WTC11 (cell line): ENCODE data around the gene C12orf43. TPM values are rescaled to one million over a fixed set of nuclear protein-coding genes. Genes with fewer than 3 reads are reported as not detected.

Experiments used
- ATAC-seq: fragments of 200-7000 bp; cut with Tn5 transposase; 2 replicates; pipeline ENCODE4 v1.10.0; 2021; ENCODE audit warnings: mild to moderate bottlenecking, moderate library complexity
- CTCF ChIA-PET: fragments of 300-600 bp; sonication (Branson Sonifier 250); formaldehyde crosslinking; loops from one replicate; lab custom pipeline; 2021; ENCODE audit warnings: antibody characterized with exemption; lab: Charles Lee
- POLR2A ChIA-PET: fragments of 350-600 bp; sonication (Branson Sonifier 250); formaldehyde crosslinking; loops from one replicate; lab custom pipeline; 2021; ENCODE audit warnings: antibody characterized with exemption; lab: Charles Lee
- DNase-seq: peaks from one replicate; pipeline ENCODE4 v3.0.0; 2021; ENCODE audit warnings: low spot score
- H3K27ac Mint-ChIP-seq: 2 replicates; pipeline ENCODE4 v1.8.0; 2021; ENCODE audit warnings: mixed read lengths
- H3K27me3 Mint-ChIP-seq: 2 replicates; pipeline ENCODE4 v1.8.0; 2021; ENCODE audit warnings: low read depth, mild to moderate bottlenecking, moderate library complexity, mixed read lengths
- H3K36me3 Mint-ChIP-seq: 2 replicates; pipeline ENCODE4 v1.8.0; 2021; ENCODE audit warnings: mixed read lengths
- H3K4me1 Mint-ChIP-seq: 2 replicates; pipeline ENCODE4 v1.8.0; 2022; ENCODE audit warnings: mixed read lengths
- H3K4me3 Mint-ChIP-seq: 2 replicates; pipeline ENCODE4 v1.8.0; 2021; ENCODE audit warnings: mild to moderate bottlenecking, moderate library complexity, mixed read lengths
- H3K9me3 Mint-ChIP-seq: 2 replicates; pipeline ENCODE4 v1.8.0; 2021; ENCODE audit warnings: mixed read lengths
- ATF2 ChIP-seq: sonication (generic); formaldehyde crosslinking; IDR thresholded peaks from 2 replicates; pipeline ENCODE4 v1.8.1; 2022; ENCODE audit warnings: low read depth, missing genetic modification reagents, borderline replicate concordance
- FOXP1 ChIP-seq: sonication (generic); formaldehyde crosslinking; IDR thresholded peaks from 2 replicates; pipeline ENCODE4 v1.8.0; 2022; ENCODE audit warnings: missing genetic modification reagents, mild to moderate bottlenecking, moderate library complexity, borderline replicate concordance
- FOXP4 ChIP-seq: sonication (generic); formaldehyde crosslinking; IDR thresholded peaks from 2 replicates; pipeline ENCODE4 v1.8.0; 2022; ENCODE audit warnings: mild to moderate bottlenecking, missing genetic modification reagents
- HMGA2 ChIP-seq: fragments of 250-450 bp; sonication (Bioruptor Pico); IDR thresholded peaks from 2 replicates; pipeline ENCODE4 v1.4.0; 2021; ENCODE audit warnings: mild to moderate bottlenecking, moderate library complexity
- JUN ChIP-seq: sonication (generic); formaldehyde crosslinking; IDR thresholded peaks from 2 replicates; pipeline ENCODE4 v1.8.0; 2023; ENCODE audit warnings: mild to moderate bottlenecking, missing genetic modification reagents
- NR1H2 ChIP-seq: sonication (generic); formaldehyde crosslinking; IDR thresholded peaks from 2 replicates; pipeline ENCODE4 v1.9.0; 2021; ENCODE audit warnings: mild to moderate bottlenecking, moderate library complexity, missing genetic modification reagents
- RELA ChIP-seq: sonication (generic); formaldehyde crosslinking; IDR thresholded peaks from 2 replicates; pipeline ENCODE4 v1.8.1; 2022; ENCODE audit warnings: missing genetic modification reagents, mild to moderate bottlenecking, borderline replicate concordance
- RORB ChIP-seq: fragments of 250-450 bp; sonication (Bioruptor Pico); IDR thresholded peaks from 2 replicates; pipeline ENCODE4 v1.9.0; 2021; ENCODE audit warnings: mild to moderate bottlenecking
- TEAD1 ChIP-seq: sonication (generic); formaldehyde crosslinking; IDR thresholded peaks from 2 replicates; pipeline ENCODE4 v1.8.0; 2022; ENCODE audit warnings: mild to moderate bottlenecking, missing genetic modification reagents
- ZNF219 ChIP-seq: sonication (generic); formaldehyde crosslinking; IDR thresholded peaks from 2 replicates; pipeline ENCODE4 v1.8.0; 2023; ENCODE audit warnings: missing genetic modification reagents, mild to moderate bottlenecking, borderline replicate concordance
- ZNF281 ChIP-seq: sonication (generic); formaldehyde crosslinking; IDR thresholded peaks from 2 replicates; pipeline ENCODE4 v1.8.0; 2023; ENCODE audit warnings: mild to moderate bottlenecking, missing genetic modification reagents
- ZNF396 ChIP-seq: fragments of 250-450 bp; sonication (Bioruptor Pico); IDR thresholded peaks from 2 replicates; pipeline ENCODE4 v1.8.0; 2021; ENCODE audit warnings: mild to moderate bottlenecking, moderate library complexity, borderline replicate concordance
- ZNF512 ChIP-seq: sonication (generic); formaldehyde crosslinking; IDR thresholded peaks from 2 replicates; pipeline ENCODE4 v1.8.1; 2022; ENCODE audit warnings: missing genetic modification reagents, borderline replicate concordance
- total RNA-seq: library from RNA; stranded (reverse); gene quantifications from 3 replicates; pipeline ENCODE4 v1.2.3, GENCODE V29; 2021
- TF ChIP-seq, protein P1 (sequence below): sonication (generic); formaldehyde crosslinking; conservative IDR thresholded peaks from 2 replicates; pipeline ENCODE4 v1.8.1; 2022; ENCODE audit warnings: mild to moderate bottlenecking, missing genetic modification reagents
- TF ChIP-seq, protein P2 (sequence below): sonication (generic); formaldehyde crosslinking; IDR thresholded peaks from 2 replicates; pipeline ENCODE4 v1.8.1; 2023; ENCODE audit warnings: mild to moderate bottlenecking, moderate library complexity, missing genetic modification reagents

Gene C12orf43
- total RNA-seq, 1 experiment from 2014 or later: 20.7 TPM

- no peak overlapping the region for H3K4me3 Mint-ChIP-seq
- CTCF ChIA-PET: interaction anchor here (3.1 to 3.5 kb wide), 2 partner anchors 14 to 18 kb away, joined by 14 to 17 read pairs; no protein-coding TSS in a partner anchor
- peaks cover 12% of the 10 kb centered on the region for H3K9me3 Mint-ChIP-seq
- no peak for DNase-seq
- no peak overlapping the region for H3K27ac Mint-ChIP-seq
- peaks cover 5% of the 10 kb centered on the region; the same call in 1 of the 2 replicates for H3K27me3 Mint-ChIP-seq
- H3K4me1 Mint-ChIP-seq: no peaks in the 10 kb centered on the region
- POLR2A ChIA-PET: no interaction called here
- no peak for TF ChIP-seq JUN (CRISPR knock-in tag)
- TF ChIP-seq, all 79 proteins: peak for 0
- no peaks in the 10 kb centered on the region for H3K36me3 Mint-ChIP-seq
- no peak for ATAC-seq
Observed at GRCh38 chr12:120990487-120991055, 25.7 kb downstream of the C12orf43 start.

- ATAC-seq: no peak
- Mint-ChIP-seq H3K27ac (no peak overlapping the region), H3K36me3 (no peaks in the 10 kb centered on the region), H3K4me3 (no peak overlapping the region), H3K4me1 (no peaks in the 10 kb centered on the region)
- POLR2A ChIA-PET: no interaction called here
- TF ChIP-seq, protein P1, sequence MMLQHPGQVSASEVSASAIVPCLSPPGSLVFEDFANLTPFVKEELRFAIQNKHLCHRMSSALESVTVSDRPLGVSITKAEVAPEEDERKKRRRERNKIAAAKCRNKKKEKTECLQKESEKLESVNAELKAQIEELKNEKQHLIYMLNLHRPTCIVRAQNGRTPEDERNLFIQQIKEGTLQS (CRISPR knock-in tag): no peak
- no peak for TF ChIP-seq ZNF219
- TF ChIP-seq ZNF396 (CRISPR knock-in tag): no peak
- no peak for TF ChIP-seq FOXP4 (CRISPR knock-in tag)
- TF ChIP-seq ZNF281 (CRISPR knock-in tag): no peak
- no peak for TF ChIP-seq NR1H2 (CRISPR knock-in tag)
- no peak for TF ChIP-seq RORB (CRISPR knock-in tag)
- TF ChIP-seq TEAD1: no peak
- TF ChIP-seq HMGA2 (CRISPR knock-in tag): no peak
- TF ChIP-seq, protein P2, sequence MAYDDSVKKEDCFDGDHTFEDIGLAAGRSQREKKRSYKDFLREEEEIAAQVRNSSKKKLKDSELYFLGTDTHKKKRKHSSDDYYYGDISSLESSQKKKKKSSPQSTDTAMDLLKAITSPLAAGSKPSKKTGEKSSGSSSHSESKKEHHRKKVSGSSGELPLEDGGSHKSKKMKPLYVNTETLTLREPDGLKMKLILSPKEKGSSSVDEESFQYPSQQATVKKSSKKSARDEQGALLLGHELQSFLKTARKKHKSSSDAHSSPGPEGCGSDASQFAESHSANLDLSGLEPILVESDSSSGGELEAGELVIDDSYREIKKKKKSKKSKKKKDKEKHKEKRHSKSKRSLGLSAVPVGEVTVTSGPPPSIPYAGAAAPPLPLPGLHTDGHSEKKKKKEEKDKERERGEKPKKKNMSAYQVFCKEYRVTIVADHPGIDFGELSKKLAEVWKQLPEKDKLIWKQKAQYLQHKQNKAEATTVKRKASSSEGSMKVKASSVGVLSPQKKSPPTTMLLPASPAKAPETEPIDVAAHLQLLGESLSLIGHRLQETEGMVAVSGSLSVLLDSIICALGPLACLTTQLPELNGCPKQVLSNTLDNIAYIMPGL (CRISPR knock-in tag): no peak
- no peak for TF ChIP-seq RELA (CRISPR knock-in tag)
- no peak for TF ChIP-seq ZNF512
- TF ChIP-seq ATF2 (CRISPR knock-in tag): no peak
- TF ChIP-seq FOXP1 (CRISPR knock-in tag): no peak
- TF ChIP-seq, all 79 proteins: peak for 0
- Mint-ChIP-seq H3K9me3 (peaks cover 12% of the 10 kb centered on the region), H3K27me3 (peaks cover 5% of the 10 kb centered on the region; the same call in 1 of the 2 replicates)
- DNase-seq: no peak
- CTCF ChIA-PET: no interaction called here
Observed at GRCh38 chr12:120989687-120990086, 26.6 kb downstream of the C12orf43 start.
